NCI-H1092 treated with DMSO at 0.1 percent for 48 hours (cell line): ENCODE measurements around the gene SPACA6.
"Not testable (repeated sequence)": the region's sequence is repeated elsewhere in the genome, so short reads cannot be mapped to it uniquely, and the experiment has no call there.

Source experiments
- DNase-seq: peaks from one replicate; lab custom pipeline; 2025; lab: John Stamatoyannopoulos, UW

Gene SPACA6

GRCh38 chr19:51693260-51693659 lies at the start of gene SPACA6:
Gene SPACA6, plus strand, starts transcription at chr19:51693330. Its CDS starts 197 bp downstream, at chr19:51693527.
- DNase-seq = no peak

DNA sequence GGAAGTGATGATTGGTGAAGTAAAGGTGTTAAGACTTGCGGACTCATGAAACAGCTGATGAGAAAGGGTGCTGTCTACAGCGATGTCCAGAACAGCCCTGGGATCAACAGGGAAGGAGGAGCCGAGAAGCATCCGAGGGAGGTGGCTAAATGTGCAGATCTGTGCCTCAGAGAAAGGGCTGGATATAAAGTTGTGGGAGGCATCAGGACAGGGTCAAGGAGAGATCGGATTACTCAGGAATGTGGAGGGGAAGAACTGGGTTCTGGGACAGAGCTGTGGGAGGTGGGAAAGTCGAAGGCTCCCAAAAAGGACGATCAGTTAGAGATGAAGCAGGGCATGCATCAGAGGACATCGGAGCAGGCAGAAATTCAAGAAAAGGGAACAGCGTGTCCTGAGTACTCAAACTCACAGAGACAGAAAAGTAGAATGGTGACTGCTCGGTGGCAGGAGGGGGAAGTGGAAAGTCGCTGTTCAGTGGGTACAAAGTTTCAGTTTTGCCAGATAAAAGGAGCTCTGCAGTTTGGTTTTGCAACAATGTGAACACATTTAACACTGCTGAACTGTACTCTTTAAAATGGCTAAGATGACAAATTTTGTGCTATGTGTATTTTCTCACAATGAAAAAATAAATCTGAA lies 48.4 kb upstream of the SPACA6 start:
- DNase-seq = no peak

DNA sequence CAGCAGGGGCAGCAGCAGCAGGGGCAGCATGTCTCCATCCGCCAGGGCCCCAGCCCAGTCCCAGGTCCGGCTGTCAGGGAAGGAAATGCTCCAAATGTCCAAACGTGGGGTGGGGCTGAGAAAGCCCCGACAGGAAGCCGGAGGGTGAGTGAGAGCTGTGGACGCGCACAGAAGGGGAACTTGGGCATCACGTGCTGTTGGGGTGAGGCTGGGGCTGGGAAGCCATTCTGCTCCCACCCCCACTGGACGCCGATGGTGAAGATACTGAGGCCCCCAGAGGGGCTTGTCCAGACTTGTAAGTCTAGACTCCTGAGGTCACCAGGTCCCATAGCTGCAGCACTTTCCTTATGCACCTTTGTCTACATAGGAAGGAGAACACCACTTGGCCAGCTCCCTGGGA lies 46.4 kb upstream of the SPACA6 start, which contains the start of gene SIGLEC14:
SIGLEC14 (minus strand) TSS at position 96 of the 400 bp plus-strand sequence; CDS start at position 30, 66 bp downstream.
- DNase-seq = not testable (repeated sequence)

GRCh38 chr19:51647318-51647717 lies 45.8 kb upstream of the SPACA6 start:
- DNase-seq = no peak

DNA sequence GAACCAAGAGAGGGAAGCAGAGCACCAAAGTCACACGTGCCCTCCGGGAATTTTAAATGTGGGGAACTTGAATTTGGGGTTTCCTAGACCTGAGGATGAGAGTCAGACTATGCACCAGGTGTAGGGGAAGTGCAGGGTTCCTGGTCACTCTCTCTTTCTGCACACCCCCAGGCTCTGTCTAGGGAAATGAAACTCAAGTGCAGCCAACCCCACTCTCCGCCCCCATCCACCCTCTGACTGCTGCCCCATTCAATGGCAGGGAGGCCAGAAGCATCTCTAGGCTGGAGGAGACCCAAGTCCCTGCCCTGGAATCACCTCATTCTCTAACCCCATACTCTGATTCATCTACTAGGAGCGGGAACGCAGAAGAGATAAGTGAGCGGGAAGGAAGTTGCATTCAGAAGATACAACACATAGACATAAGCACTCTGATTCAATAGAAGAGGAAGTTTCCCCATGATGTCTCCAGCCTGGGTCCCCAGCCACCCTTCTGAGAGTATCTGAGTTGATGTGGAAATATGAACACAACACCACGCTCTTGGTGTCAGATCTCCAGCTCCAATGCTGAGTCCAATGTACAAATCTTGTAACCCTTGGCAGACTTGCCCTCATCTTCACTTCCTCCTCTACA lies 41.8 kb upstream of the SPACA6 start:
- no peak for DNase-seq

DNA sequence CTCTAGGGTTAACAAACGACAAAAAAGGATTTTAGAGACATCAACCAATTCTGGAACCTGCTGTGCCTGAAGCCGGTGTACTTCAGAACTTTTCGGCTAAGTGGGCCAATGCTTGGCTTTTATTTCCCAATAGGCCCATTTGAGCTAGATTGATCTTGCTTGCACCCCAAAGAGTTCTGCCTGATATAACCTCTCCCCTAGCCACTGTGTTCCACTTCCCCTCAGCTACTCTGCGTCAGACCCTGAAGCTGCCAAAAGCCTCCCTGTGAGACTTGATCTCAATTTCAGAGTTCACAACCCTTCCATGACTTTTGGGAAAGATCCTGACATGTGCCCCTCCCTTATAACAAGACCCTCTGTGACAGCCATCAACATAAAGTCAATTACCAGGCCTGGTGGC lies 40.9 kb upstream of the SPACA6 start:
- no peak for DNase-seq

GRCh38 chr19:51653162-51653561 lies 40.0 kb upstream of the SPACA6 start:
- no peak for DNase-seq

GRCh38 chr19:51654783-51655182 lies 38.3 kb upstream of the SPACA6 start:
- no peak for DNase-seq

DNA sequence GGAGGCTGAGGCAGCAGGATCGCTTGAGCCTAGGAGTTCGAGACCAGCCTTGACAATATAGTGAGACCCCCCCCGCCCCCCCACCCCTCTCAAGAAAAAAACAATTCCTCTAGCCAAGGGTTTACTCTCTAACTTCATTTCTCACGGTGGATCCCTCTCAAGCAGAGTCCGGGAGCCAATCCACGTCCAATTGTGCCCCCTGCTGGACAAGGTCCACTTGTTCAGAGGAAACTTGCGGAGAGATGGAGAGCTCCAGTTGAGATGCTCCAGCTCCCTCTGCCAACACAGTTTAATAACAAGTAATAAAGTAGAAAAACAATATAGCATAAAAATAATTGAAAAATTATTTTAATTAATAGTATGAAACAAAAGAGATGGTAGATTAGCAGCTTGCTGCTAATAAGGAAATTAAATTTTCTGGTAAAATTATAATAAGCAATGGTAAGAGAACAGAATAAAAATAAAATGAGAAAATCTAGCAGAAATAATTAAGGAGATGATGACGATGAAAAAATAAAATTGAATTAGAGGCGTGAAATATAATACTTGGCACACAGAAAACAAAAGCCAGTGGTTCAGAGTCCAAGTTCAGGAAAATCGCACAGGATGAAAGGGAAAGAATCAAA lies 32.0 kb upstream of the SPACA6 start:
- DNase-seq = peak; percentile 39

DNA sequence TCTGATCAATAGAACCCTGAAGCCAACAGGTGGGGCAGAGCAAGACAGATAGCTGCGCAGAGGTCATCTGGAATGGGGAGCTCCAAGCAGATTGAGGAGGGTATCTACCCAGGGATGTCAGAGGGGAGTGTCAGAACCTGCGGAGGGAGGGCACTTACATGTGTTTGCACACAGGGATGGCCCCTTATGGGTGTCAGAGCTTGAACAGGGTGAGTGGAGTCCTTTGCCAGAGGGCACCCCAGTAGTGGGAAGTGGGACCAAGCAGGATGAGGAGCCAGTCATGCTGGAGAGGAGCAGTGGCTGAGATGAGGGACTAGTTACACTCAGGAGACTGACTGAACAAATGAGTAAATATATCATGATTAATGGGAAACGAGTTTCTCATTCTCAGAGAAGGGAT lies 29.5 kb upstream of the SPACA6 start:
- no peak for DNase-seq

GRCh38 chr19:51664131-51664530 lies 29.0 kb upstream of the SPACA6 start:
- DNase-seq = no peak

- DNase-seq = no peak
Observed at GRCh38 chr19:51664997-51665396, 28.1 kb upstream of the SPACA6 start.

DNA sequence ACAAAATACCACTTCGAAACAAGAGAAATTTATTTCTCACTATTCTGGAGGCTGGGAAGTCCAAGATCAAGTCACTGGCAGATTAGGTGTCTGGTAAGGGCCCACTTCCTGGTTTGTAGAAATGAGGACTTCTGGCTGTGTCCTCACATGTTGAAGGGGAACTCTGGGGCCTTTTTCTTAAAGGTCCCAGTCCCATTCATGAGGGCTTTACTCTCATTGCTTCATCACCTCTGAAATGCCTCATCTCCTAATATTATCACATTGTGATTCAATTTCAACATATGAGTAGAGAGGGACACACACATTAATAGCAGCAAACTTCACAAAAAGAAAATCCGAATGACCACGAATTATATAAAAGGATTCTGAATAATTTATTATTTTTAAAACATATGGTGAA lies 24.9 kb upstream of the SPACA6 start:
- DNase-seq = no peak

DNA sequence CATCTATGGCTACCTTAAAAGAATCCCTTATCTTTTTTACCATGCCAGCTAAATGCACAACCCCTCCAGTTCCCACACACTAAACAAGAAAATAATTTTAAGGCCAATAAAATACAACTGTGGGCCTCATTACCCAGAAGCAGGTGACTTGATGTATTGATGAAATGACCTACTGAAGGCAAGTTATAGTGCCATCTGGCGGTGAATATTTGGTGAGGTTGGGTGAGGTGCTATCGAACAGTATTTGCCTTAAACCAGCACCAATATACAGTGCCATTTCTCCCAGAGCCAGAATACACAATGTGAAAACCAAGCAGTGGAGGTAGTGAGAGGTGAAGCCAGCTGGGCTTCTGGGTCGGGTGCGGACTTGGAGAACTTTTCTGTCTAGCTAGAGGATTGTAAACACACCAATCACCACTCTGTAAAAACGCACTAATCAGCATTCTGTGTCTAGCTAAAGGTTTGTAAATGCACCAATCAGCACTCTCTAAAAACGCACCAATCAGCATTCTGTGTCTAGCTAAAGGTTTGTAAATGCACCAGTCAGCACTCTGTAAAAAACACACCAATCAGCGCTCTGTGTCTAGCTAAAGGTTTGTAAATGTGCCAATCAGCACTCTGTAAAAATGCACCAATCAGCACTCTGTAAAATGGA lies 17.1 kb upstream of the SPACA6 start:
- DNase-seq = not testable (repeated sequence)

DNA sequence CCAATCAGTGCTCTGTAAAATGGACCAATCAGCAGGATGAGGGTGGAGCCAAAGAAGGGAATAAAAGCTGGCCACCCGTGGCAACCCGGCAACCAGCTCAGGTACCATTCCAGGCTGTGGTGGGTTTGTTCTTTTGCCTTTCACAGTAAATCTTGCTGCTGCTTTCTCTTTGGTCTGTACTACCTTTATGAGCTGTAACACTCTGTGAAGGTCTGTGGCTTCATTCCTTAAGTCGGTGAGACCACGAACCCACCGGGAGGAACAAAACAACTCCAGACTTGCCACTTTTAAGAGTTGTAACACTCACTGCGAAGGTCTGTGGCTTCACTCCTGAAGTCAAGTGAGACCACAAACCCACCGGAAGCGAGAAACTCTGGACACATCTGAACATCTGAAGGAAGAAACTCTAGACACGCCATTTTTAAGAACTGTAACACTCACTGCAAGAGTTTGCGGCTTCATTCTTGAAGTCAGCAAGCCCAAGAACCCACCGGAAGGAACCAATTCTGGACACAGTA lies 16.5 kb upstream of the SPACA6 start:
- no peak for DNase-seq

DNA sequence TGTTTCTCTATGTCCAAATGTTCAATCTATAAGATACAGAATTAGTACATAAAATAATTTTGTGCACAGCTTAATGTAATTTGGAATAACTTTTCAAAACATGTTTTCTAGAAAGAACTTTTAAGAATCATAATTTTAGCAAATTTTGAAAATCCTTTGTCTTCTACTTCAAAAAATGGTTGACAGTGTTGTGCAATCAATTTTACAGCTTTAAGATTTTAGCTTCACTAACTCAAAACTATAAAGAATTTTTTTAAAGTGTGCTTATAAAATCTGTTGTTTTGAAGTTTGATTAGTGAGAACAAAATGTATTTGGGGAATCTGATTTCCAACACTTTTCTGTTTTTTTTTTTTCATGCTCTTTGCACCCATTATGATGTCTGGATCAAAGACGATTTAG lies 12.7 kb upstream of the SPACA6 start:
- no peak for DNase-seq

GRCh38 chr19:51681286-51681941 lies 11.7 kb upstream of the SPACA6 start:
- DNase-seq = no peak

DNA sequence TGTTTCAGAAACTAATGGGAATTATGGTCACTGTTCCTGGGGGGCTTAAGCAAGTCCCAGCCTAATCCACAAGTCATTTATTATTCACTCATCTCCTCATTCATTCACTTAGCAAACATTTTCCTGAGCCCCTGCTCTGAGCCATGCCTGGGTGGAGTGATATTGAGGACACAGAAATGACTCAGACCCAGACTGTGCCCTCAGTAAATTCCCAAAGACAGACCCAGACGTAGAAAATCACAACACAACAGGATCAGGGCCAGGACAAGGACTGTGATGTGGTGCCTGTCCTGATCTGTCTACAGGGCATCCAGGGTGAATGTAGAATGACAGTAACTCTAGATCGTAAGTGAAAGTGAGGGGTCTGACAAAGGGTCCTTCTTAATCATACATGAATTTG lies 7.0 kb upstream of the SPACA6 start:
- DNase-seq = no peak

DNA sequence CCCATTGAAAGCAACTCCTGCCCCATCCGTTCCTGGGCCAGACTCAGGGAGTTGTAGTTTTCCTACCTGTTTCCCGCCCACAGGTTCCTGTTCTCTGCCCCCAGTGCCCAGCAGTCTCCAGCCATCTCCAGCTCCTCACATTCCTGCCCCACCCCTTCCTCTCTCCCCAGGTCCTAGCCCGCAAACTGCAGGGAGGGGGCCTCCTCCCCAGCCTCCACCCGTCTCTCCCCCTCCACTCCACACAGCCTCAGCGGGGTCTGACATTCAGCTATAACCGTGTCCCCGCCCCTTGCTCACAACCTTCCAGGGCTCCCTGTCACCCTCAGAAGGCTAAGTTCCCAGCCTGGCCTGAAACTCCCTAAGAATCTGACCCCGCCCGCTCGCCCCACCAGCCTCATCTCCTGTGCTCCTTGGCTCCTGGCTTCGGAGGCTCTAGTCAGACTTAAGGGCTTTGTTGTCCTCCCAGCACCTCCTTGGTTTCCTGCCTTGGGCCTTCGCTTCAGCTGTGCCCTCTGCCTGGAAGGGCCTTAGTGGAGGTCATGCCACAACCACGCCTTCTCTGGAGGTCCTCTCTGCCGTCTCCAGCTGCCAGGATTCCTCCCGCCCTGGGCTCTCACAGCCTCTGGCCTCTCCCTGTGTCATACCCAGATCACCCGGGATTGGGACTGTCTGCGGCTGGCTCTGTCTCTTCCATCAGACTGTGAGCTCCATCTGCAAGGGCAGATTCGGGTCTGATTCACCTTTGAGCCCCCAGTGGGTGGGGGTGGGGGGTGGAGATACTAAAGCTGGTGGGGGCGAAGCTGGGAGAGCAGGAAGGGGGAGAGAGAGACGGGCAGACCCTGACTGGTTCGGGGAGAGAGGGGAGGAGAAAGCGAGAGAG lies 5.1 kb upstream of the SPACA6 start:
- DNase-seq = peak; percentile 33

DNA sequence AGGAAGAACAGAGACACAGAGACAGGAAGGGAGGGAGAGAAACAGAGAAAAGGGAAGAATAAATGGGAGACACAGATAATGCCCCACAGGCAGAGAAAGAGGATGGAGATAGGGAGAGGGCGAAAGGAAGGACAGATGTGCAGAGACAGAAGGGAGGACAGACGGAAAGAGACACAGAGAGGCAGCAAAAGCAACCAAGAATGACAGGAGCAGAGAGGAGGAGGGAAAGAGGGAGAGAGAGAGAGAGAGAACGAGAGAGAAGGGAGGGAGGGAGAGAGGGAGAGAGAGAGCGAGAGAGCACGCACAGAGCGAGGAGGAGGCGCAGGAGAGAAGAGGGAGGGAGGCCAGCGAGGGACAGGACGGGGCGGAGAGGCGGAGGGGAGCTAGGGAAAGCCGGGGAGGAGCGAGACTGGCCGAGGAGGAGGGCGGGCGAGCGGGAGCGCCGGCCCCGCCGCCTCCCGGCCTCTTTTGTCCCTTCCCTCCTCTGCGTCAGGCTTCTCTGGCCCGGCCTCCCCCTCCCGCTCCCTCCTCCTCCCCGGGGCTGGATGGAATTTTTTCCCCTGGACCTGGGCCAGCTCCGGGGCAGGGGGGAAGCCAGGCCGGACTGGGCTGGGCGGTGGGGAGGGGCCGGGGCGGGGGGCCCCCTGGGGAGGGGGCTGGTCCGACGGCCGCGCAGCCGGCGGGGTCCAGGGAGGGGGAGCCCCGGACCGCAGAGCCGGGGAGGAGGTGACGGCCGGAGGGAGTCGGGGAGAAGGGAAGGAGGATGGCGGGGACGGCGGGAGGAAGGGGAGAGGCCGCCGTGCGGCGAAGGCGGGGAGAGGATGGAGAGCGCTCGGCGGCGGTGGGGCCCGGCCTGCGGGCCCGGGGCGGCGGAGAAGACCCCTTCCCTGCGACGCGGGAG lies 4.2 kb upstream of the SPACA6 start:
- DNase-seq = peak; percentile 80
